ENCODE data around the gene GLUD1.
"Not testable (repeated sequence)": the region's sequence is repeated elsewhere in the genome, so short reads cannot be mapped to it uniquely, and the experiment has no call there.

GLUD1 gene

GRCh38 chr10:87090779-87091178, 3.9 kb downstream of the GLUD1 start:
- in situ Hi-C loops (cut with MboI; ENCODE audit: low sequenced_read_pairs) = no loop called here

- in situ Hi-C loops (cut with MboI; ENCODE audit: low sequenced_read_pairs) = no loop called here
These were observed 4.9 kb downstream of the GLUD1 start for GRCh38 chr10:87089746-87090145.

GRCh38 chr10:87085537-87085936, 9.1 kb downstream of the GLUD1 start:
- in situ Hi-C loops (cut with MboI; ENCODE audit: low sequenced_read_pairs) = no loop called here

- in situ Hi-C loops (cut with MboI; ENCODE audit: low sequenced_read_pairs) = not testable (repeated sequence)
These were observed 10.3 kb downstream of the GLUD1 start for GRCh38 chr10:87084291-87084782.

- in situ Hi-C loops (cut with MboI; ENCODE audit: low sequenced_read_pairs) = not testable (repeated sequence)
These were observed 10.9 kb downstream of the GLUD1 start for GRCh38 chr10:87083576-87084290.

- in situ Hi-C loops (cut with MboI; ENCODE audit: low sequenced_read_pairs) = not testable (repeated sequence)
These were observed 12.4 kb downstream of the GLUD1 start for GRCh38 chr10:87082219-87082618.

GRCh38 chr10:87081574-87081973, 13.1 kb downstream of the GLUD1 start:
- in situ Hi-C loops (cut with MboI; ENCODE audit: low sequenced_read_pairs) = not testable (repeated sequence)

GRCh38 chr10:87080621-87081020, 14.0 kb downstream of the GLUD1 start:
- in situ Hi-C loops (cut with MboI; ENCODE audit: low sequenced_read_pairs) = not testable (repeated sequence)

GRCh38 chr10:87079106-87079836, 15.4 kb downstream of the GLUD1 start:
- in situ Hi-C loops (cut with MboI; ENCODE audit: low sequenced_read_pairs) = no loop called here

GRCh38 chr10:87076421-87076820, 18.2 kb downstream of the GLUD1 start:
- in situ Hi-C loops (cut with MboI; ENCODE audit: low sequenced_read_pairs) = not testable (repeated sequence)

- in situ Hi-C loops (cut with MboI; ENCODE audit: low sequenced_read_pairs) = no loop called here
These were observed 22.2 kb downstream of the GLUD1 start for GRCh38 chr10:87072449-87072848.

GRCh38 chr10:87068281-87068680, 26.4 kb downstream of the GLUD1 start:
- in situ Hi-C loops (cut with MboI; ENCODE audit: low sequenced_read_pairs) = no loop called here

- in situ Hi-C loops (cut with MboI; ENCODE audit: low sequenced_read_pairs) = no loop called here
These were observed 27.8 kb downstream of the GLUD1 start for GRCh38 chr10:87066865-87067264.

- in situ Hi-C loops (cut with MboI; ENCODE audit: low sequenced_read_pairs) = no loop called here
These were observed 28.5 kb downstream of the GLUD1 start for GRCh38 chr10:87066178-87066577.

GRCh38 chr10:87064651-87065050, 30.0 kb downstream of the GLUD1 start:
- in situ Hi-C loops (cut with MboI; ENCODE audit: low sequenced_read_pairs) = no loop called here

- in situ Hi-C loops (cut with MboI; ENCODE audit: low sequenced_read_pairs) = no loop called here
These were observed 34.2 kb downstream of the GLUD1 start for GRCh38 chr10:87060280-87060928.

- in situ Hi-C loops (cut with MboI; ENCODE audit: low sequenced_read_pairs) = no loop called here
These were observed 35.2 kb downstream of the GLUD1 start for GRCh38 chr10:87059401-87059800.

GRCh38 chr10:87058171-87058570, 36.5 kb downstream of the GLUD1 start:
- in situ Hi-C loops (cut with MboI; ENCODE audit: low sequenced_read_pairs) = no loop called here

- in situ Hi-C loops (cut with MboI; ENCODE audit: low sequenced_read_pairs) = no loop called here
These were observed 40.0 kb downstream of the GLUD1 start for GRCh38 chr10:87054373-87055295.

GRCh38 chr10:87053577-87054181, 41.0 kb downstream of the GLUD1 start:
- in situ Hi-C loops (cut with MboI; ENCODE audit: low sequenced_read_pairs) = no loop called here
